GM12801 (cell line): Measurements from ENCODE around the gene NACC2.

Source experiments
- TF ChIP-seq, protein P1 (sequence below): IDR thresholded peaks from one replicate; pipeline ENCODE4 v1.5.1; 2011; ENCODE audit warnings: control low read depth; ENCODE audit not compliant: insufficient read length; ENCODE audit errors: extremely low read depth

NACC2 gene

DNA sequence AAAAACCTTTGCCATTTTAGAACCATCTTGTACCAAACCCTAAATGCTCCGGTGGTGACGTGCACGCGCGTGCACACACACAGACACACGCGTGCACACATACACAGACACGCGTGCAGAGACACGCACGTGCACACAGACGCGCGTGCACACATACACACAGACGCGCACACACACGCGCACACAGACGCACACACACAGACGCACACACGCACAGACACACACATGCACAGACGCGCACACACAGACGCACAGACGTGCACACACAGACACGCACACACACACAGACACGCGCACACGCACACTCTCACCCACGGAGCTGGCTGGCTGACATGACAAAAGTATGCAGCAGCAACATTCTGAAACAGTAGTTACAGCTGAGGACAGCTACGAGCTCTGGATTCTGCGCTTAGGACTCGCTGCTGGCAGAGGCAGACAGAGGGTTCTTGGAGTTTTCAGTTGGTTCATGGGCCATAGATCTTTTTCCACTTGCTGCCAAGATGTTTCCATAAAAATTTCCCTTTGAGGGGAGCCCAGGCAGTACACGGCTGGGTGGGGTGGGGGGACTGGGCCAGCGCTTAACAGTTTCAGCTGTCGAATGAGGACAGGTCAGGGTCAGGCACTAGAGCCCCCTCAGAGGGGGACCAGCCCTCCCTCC lies 87.7 kb downstream of the NACC2 start:
- TF ChIP-seq, protein P1, sequence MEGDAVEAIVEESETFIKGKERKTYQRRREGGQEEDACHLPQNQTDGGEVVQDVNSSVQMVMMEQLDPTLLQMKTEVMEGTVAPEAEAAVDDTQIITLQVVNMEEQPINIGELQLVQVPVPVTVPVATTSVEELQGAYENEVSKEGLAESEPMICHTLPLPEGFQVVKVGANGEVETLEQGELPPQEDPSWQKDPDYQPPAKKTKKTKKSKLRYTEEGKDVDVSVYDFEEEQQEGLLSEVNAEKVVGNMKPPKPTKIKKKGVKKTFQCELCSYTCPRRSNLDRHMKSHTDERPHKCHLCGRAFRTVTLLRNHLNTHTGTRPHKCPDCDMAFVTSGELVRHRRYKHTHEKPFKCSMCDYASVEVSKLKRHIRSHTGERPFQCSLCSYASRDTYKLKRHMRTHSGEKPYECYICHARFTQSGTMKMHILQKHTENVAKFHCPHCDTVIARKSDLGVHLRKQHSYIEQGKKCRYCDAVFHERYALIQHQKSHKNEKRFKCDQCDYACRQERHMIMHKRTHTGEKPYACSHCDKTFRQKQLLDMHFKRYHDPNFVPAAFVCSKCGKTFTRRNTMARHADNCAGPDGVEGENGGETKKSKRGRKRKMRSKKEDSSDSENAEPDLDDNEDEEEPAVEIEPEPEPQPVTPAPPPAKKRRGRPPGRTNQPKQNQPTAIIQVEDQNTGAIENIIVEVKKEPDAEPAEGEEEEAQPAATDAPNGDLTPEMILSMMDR: no peak

DNA sequence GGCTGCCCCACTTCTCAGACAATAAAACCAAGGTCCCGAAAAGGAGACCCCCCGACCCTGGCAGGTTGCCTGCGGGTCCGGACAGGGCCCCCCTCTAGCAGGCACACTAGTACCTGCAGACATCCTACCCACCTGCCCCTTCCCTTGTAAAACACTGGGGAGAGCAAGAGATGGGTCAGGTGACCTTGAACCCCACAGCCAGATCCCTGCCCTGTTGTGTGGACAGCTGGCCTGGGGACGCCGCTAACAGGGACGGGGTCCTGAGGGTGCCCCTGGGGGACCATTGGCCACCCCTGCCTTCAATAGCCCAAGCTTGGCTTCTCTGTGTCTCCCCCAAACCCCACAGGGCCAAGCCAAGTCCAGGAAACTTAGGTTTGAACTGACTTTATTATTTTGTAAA lies 88.9 kb downstream of the NACC2 start:
- TF ChIP-seq, protein P1: no peak

DNA sequence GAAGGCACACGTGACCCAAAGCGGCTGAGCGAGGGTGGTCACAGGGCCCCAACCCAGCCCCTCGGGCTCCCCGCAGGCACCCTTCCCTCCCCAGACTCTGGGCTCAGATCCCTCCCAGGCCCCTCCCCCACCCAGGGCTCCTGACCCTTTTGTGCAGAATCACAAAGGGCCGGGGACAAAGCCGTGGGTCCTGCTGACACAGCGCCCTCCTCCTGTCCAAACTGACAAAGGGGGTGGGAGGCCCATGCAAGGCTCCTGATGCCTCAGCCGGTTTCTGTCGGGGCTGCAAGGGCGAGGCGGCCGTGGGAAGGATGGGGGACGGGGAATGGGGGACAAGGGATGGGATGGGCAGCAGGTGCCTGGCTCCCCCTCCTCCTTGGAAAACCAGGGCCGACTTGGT lies 90.4 kb downstream of the NACC2 start:
- TF ChIP-seq, protein P1: no peak

DNA sequence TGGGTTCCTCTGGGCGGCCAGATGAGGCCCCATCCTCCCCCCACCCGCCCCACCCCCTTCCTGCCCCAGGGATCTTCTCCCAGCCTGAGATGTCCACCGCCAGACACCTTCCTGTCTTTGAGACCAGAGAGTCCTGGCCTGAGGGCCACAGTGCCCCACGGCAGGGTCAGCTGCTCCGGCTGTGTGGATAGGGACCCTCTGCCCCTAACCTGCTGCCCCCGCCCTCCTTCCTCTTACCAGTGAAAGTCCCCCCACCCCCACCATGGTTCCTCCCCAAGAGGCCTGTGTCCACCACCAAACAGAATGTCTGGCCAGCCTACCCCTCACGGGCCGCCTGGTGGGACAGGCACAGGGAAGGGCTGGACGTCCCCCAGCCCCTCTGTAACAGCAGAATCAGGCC lies 90.9 kb downstream of the NACC2 start:
- TF ChIP-seq, protein P1: no peak

DNA sequence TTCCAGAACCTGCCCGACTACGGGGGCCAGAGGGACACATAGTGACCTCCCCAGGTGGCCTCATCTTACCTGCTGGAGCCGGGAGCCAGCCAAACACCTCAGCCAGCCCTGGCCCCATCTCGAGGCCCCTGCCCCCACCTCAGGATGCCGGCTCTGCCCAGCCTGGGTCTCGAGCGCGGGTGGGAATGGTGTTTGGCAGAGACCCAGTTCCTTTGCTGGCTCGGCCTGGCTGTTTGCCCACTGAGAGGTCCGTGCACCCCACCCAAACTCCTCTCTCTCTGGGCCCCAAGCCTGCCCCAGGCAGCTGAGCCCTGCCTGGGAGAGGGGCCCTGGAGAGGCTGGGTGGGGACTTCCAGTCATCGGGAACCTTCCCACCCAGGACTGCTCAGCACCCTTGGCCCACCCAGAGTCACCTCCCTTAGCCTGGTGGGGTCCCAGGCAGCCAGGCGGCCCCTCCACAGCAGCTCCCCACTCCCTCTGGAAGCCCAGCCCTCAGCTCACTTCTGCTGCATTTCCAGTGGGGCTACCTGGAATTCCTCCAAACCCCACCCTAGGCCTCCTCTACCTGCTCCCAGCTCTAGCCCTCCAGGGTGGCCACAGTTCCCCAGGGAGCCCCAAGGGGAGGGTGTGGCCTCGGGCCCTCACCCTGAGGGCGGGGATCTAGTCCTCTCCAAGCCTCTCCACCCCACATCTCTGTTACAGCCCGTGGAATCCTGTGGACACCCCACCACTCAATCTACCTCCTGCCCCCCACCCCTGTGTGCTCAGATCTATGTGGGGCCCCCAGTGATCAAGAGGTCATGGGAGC lies 91.5 kb downstream of the NACC2 start:
- TF ChIP-seq, protein P1: no peak

DNA sequence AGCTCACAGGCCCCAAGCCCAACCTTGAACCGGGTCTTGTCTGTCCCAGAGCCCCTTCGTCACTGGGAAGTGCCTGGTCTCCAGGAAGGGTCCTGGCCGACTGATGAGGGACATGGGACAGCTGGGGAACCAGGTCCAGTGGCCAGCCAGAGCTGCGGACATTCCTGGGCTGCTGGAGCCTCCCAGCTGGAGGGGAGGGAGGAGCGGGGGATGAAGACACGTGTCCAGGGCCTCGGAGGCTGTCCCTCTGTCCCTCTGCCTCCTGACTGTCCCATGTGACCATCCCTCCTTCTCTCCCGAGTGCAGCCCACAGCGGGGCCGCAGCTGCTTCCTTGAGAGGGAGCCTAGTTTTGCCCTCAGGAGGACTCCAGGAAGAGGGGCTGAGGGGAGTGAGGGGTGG lies 92.2 kb downstream of the NACC2 start:
- TF ChIP-seq, protein P1: no peak

DNA sequence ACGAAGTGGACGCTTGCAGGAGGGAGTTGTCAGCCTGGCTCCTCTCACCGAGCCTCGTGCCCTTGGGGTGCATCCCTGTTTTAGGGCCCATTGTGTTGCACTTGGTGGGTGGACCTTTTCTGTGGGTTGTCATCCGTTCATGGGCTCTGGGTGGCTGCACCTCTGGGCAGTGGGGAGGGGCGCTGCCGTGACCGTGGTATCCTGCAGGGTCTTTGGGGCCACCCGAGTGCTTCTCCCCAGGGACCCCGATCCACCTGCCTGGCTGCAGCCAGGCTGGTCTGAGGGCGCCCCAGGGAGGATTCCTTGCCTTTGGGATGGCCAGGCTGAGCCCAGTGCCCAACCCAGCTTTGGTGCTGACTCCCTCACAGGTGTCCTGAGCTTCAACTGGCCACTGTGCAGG lies 92.9 kb downstream of the NACC2 start:
- TF ChIP-seq, protein P1: no peak
